WTC11 (cell line): ENCODE data around the gene MKI67. TPM values are rescaled to one million over a fixed set of nuclear protein-coding genes. Genes with fewer than 3 reads are reported as not detected.

Experiments
- ATAC-seq: fragments of 200-7000 bp; cut with Tn5 transposase; 2 replicates; pipeline ENCODE4 v1.10.0; 2021; ENCODE audit warnings: mild to moderate bottlenecking, moderate library complexity
- CTCF ChIA-PET: fragments of 300-600 bp; sonication (Branson Sonifier 250); formaldehyde crosslinking; loops from one replicate; lab custom pipeline; 2021; ENCODE audit warnings: antibody characterized with exemption; lab: Charles Lee
- POLR2A ChIA-PET: fragments of 350-600 bp; sonication (Branson Sonifier 250); formaldehyde crosslinking; loops from one replicate; lab custom pipeline; 2021; ENCODE audit warnings: antibody characterized with exemption; lab: Charles Lee
- DNase-seq: peaks from one replicate; pipeline ENCODE4 v3.0.0; 2021; ENCODE audit warnings: low spot score
- H3K27ac Mint-ChIP-seq: 2 replicates; pipeline ENCODE4 v1.8.0; 2021; ENCODE audit warnings: mixed read lengths
- H3K27me3 Mint-ChIP-seq: 2 replicates; pipeline ENCODE4 v1.8.0; 2021; ENCODE audit warnings: low read depth, mild to moderate bottlenecking, moderate library complexity, mixed read lengths
- H3K36me3 Mint-ChIP-seq: 2 replicates; pipeline ENCODE4 v1.8.0; 2021; ENCODE audit warnings: mixed read lengths
- H3K4me1 Mint-ChIP-seq: 2 replicates; pipeline ENCODE4 v1.8.0; 2022; ENCODE audit warnings: mixed read lengths
- H3K4me3 Mint-ChIP-seq: 2 replicates; pipeline ENCODE4 v1.8.0; 2021; ENCODE audit warnings: mild to moderate bottlenecking, moderate library complexity, mixed read lengths
- H3K9me3 Mint-ChIP-seq: 2 replicates; pipeline ENCODE4 v1.8.0; 2021; ENCODE audit warnings: mixed read lengths
- GTF2I ChIP-seq: fragments of 250-450 bp; sonication (Bioruptor Pico); conservative IDR thresholded peaks from 2 replicates; pipeline ENCODE4 v1.4.0; 2021; ENCODE audit warnings: mild to moderate bottlenecking
- MXD4 ChIP-seq: fragments of 250-450 bp; sonication (Bioruptor Pico); IDR thresholded peaks from 2 replicates; pipeline ENCODE4 v1.8.0; 2021; ENCODE audit warnings: mild to moderate bottlenecking, moderate library complexity, borderline replicate concordance
- MYBL2 ChIP-seq: sonication (generic); formaldehyde crosslinking; IDR thresholded peaks from 2 replicates; pipeline ENCODE4 v1.8.1; 2023; ENCODE audit warnings: mild to moderate bottlenecking, moderate library complexity, missing genetic modification reagents
- NR2C2 ChIP-seq: sonication (generic); formaldehyde crosslinking; IDR thresholded peaks from 2 replicates; pipeline ENCODE4 v1.8.0; 2022; ENCODE audit warnings: mild to moderate bottlenecking, missing genetic modification reagents
- RELA ChIP-seq: sonication (generic); formaldehyde crosslinking; IDR thresholded peaks from 2 replicates; pipeline ENCODE4 v1.8.1; 2022; ENCODE audit warnings: missing genetic modification reagents, mild to moderate bottlenecking, borderline replicate concordance
- SMAD4 ChIP-seq: sonication (generic); formaldehyde crosslinking; IDR thresholded peaks from 2 replicates; pipeline ENCODE4 v1.8.0; 2022; ENCODE audit warnings: mild to moderate bottlenecking, missing genetic modification reagents
- ZNF232 ChIP-seq: sonication (generic); formaldehyde crosslinking; IDR thresholded peaks from 2 replicates; pipeline ENCODE4 v1.8.0; 2022; ENCODE audit warnings: mild to moderate bottlenecking, missing genetic modification reagents
- ZNF317 ChIP-seq: sonication (generic); formaldehyde crosslinking; IDR thresholded peaks from 2 replicates; pipeline ENCODE4 v1.8.1; 2023; ENCODE audit warnings: low read depth, mild to moderate bottlenecking, moderate library complexity, missing genetic modification reagents, borderline replicate concordance
- total RNA-seq: library from RNA; stranded (reverse); gene quantifications from 3 replicates; pipeline ENCODE4 v1.2.3, GENCODE V29; 2021
- TF ChIP-seq, protein P1 (sequence below): fragments of 250-450 bp; sonication (Bioruptor Pico); conservative IDR thresholded peaks from 2 replicates; pipeline ENCODE4 v1.9.0; 2021; ENCODE audit warnings: mild to moderate bottlenecking
- TF ChIP-seq, protein P2 (sequence below): sonication (generic); formaldehyde crosslinking; conservative IDR thresholded peaks from 2 replicates; pipeline ENCODE4 v1.8.1; 2023; ENCODE audit warnings: mild to moderate bottlenecking, low read depth, missing genetic modification reagents, moderate library complexity
- TF ChIP-seq, protein P3 (sequence below): sonication (generic); formaldehyde crosslinking; IDR thresholded peaks from 2 replicates; pipeline ENCODE4 v1.8.0; 2022; ENCODE audit warnings: missing genetic modification reagents
- TF ChIP-seq, protein P4 (sequence below): fragments of 200-600 bp; IDR thresholded peaks from 2 replicates; pipeline ENCODE4 v1.8.0; 2022; ENCODE audit warnings: antibody characterized with exemption

The MKI67 gene
- total RNA-seq, 1 experiment from 2014 or later = 118 TPM

DNA sequence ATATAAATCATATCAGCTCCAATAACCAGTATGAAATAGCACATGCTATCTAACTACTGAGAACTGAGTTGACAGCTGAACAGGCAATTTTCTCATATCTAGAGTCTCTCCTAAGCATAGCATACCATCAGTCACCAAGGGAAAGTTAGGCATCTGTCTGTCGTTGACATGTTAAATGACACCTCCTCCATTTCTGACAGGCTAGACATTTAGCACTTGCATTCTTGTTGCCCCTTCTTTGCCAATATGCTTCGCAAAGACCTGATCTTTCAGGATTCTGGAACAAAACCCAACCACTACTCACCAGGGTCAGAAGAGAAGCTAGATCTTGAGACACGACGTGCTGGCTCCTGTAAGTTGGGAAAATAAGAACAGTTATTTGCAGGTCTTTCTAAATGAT lies 10.0 kb downstream of the MKI67 start (continued):
- TF ChIP-seq NR2C2 = no peak
- TF ChIP-seq, protein P1, sequence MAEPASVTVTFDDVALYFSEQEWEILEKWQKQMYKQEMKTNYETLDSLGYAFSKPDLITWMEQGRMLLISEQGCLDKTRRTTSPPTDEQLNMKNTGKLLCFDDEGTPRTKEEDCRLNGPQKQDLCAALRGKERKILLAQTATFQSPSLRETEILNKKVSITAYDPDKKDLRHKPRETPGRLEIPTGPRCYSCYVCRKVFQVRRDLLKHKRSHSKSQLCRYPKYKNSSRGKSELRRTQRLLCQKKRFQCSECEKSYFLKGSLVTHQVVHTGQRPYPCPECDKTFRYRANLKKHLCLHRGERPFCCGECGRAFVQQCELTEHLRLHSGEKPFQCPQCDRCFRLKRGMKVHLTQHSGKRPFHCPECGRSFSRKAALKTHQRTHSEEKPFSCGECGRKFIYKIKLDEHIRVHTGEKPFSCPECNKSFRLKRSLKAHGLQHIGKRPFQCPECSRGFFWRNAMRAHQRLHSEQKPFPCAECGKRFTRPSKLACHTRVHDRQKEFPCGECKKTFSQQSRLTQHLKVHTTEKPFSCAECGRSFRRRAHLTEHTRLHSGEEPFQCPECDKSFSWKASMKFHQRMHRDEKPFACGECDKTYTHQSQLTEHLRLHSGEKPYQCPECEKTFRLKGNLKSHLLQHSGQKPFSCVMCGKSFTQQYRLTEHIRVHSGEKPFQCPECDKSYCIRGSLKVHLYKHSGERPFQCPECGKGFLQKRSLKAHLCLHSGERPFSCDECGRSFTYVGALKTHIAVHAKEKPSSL (CRISPR knock-in tag) = no peak
- no peak for TF ChIP-seq MYBL2 (CRISPR knock-in tag)
- no peak for TF ChIP-seq ZNF317

DNA sequence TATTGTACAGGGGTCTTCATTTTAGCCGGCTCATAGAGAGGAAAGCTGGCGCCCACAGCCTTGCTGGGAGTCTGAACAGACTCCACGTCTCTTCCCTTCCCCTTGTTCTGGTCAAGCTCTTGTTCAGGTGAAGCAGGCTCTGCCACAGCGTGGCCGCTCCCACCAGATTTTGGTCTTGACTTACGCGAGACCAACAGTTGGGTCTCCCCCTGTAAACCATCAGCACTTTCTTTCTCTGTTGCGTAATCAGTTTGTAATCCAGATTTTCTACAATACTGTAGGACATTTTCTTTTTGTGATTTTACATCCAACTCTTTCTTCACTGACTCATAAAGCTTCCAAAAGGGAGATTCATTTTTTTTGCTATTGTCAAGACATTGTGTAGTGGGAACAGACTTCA lies 10.9 kb downstream of the MKI67 start:
- no peak for ATAC-seq
- H3K9me3 Mint-ChIP-seq = no peaks in the 10 kb centered on the region
- ChIA-PET POLR2A (no interaction called here), CTCF (interaction anchor here (2.0 kb wide), 1 partner anchor 23 kb away, joined by 8 read pairs; no protein-coding TSS in a partner anchor)
- H3K27me3 Mint-ChIP-seq = no peaks in the 10 kb centered on the region
- no peak overlapping the region for H3K27ac Mint-ChIP-seq
- H3K4me1 Mint-ChIP-seq = no peaks in the 10 kb centered on the region
- TF ChIP-seq GTF2I (CRISPR knock-in tag) (no peak), ZNF232 (no peak), SMAD4 (CRISPR knock-in tag) (no peak), RELA (CRISPR knock-in tag) (no peak)
- TF ChIP-seq, protein P2, sequence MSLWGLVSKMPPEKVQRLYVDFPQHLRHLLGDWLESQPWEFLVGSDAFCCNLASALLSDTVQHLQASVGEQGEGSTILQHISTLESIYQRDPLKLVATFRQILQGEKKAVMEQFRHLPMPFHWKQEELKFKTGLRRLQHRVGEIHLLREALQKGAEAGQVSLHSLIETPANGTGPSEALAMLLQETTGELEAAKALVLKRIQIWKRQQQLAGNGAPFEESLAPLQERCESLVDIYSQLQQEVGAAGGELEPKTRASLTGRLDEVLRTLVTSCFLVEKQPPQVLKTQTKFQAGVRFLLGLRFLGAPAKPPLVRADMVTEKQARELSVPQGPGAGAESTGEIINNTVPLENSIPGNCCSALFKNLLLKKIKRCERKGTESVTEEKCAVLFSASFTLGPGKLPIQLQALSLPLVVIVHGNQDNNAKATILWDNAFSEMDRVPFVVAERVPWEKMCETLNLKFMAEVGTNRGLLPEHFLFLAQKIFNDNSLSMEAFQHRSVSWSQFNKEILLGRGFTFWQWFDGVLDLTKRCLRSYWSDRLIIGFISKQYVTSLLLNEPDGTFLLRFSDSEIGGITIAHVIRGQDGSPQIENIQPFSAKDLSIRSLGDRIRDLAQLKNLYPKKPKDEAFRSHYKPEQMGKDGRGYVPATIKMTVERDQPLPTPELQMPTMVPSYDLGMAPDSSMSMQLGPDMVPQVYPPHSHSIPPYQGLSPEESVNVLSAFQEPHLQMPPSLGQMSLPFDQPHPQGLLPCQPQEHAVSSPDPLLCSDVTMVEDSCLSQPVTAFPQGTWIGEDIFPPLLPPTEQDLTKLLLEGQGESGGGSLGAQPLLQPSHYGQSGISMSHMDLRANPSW (CRISPR knock-in tag) = no peak
- TF ChIP-seq, protein P3, sequence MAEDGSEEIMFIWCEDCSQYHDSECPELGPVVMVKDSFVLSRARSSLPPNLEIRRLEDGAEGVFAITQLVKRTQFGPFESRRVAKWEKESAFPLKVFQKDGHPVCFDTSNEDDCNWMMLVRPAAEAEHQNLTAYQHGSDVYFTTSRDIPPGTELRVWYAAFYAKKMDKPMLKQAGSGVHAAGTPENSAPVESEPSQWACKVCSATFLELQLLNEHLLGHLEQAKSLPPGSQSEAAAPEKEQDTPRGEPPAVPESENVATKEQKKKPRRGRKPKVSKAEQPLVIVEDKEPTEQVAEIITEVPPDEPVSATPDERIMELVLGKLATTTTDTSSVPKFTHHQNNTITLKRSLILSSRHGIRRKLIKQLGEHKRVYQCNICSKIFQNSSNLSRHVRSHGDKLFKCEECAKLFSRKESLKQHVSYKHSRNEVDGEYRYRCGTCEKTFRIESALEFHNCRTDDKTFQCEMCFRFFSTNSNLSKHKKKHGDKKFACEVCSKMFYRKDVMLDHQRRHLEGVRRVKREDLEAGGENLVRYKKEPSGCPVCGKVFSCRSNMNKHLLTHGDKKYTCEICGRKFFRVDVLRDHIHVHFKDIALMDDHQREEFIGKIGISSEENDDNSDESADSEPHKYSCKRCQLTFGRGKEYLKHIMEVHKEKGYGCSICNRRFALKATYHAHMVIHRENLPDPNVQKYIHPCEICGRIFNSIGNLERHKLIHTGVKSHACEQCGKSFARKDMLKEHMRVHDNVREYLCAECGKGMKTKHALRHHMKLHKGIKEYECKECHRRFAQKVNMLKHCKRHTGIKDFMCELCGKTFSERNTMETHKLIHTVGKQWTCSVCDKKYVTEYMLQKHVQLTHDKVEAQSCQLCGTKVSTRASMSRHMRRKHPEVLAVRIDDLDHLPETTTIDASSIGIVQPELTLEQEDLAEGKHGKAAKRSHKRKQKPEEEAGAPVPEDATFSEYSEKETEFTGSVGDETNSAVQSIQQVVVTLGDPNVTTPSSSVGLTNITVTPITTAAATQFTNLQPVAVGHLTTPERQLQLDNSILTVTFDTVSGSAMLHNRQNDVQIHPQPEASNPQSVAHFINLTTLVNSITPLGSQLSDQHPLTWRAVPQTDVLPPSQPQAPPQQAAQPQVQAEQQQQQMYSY (CRISPR knock-in tag) = no peak
- H3K4me3 Mint-ChIP-seq = no peak overlapping the region
- no peak for DNase-seq
- H3K36me3 Mint-ChIP-seq = peaks cover 59% of the 10 kb centered on the region

DNA sequence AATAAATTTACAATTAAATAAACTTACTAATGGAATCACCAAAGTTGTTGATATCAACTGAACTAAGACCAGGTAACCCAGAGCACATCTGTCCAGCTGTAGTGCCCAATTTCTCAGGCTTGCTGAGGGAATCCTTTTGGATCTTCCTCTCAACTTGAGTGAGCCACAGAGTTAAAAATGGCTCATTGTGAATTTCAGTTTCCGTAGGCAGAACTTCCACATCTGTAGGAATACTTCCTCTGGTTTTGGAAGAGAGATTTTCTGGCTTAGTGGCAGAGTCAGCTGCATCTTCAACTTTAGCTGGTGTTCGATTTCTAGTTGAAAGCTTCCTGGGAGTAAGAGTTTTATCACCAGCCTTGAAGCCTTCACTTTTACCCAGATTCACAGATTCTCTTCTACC lies 11.3 kb downstream of the MKI67 start:
- no peak for ATAC-seq
- ChIA-PET POLR2A (no interaction called here), CTCF (interaction anchor here (2.0 kb wide), 1 partner anchor 23 kb away, joined by 8 read pairs; no protein-coding TSS in a partner anchor)
- no peak for DNase-seq
- Mint-ChIP-seq H3K36me3 (peaks cover 55% of the 10 kb centered on the region), H3K9me3 (no peaks in the 10 kb centered on the region), H3K4me3 (no peak overlapping the region), H3K27ac (no peak overlapping the region), H3K4me1 (no peaks in the 10 kb centered on the region), H3K27me3 (no peaks in the 10 kb centered on the region)
- TF ChIP-seq, protein P4, sequence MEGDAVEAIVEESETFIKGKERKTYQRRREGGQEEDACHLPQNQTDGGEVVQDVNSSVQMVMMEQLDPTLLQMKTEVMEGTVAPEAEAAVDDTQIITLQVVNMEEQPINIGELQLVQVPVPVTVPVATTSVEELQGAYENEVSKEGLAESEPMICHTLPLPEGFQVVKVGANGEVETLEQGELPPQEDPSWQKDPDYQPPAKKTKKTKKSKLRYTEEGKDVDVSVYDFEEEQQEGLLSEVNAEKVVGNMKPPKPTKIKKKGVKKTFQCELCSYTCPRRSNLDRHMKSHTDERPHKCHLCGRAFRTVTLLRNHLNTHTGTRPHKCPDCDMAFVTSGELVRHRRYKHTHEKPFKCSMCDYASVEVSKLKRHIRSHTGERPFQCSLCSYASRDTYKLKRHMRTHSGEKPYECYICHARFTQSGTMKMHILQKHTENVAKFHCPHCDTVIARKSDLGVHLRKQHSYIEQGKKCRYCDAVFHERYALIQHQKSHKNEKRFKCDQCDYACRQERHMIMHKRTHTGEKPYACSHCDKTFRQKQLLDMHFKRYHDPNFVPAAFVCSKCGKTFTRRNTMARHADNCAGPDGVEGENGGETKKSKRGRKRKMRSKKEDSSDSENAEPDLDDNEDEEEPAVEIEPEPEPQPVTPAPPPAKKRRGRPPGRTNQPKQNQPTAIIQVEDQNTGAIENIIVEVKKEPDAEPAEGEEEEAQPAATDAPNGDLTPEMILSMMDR = no peak
- no peak for TF ChIP-seq MXD4 (CRISPR knock-in tag)
